Loucy (cell line): ENCODE results near the gene SARM1.
"Not testable (repeated sequence)": the region's sequence is repeated elsewhere in the genome, so short reads cannot be mapped to it uniquely, and the experiment has no call there.

Experiments
- CTCF ChIP-seq: fragments of 200-600 bp; sonication (generic); conservative IDR thresholded peaks from 2 replicates; pipeline ENCODE4 v1.5.1; 2014; ENCODE audit warnings: mild to moderate bottlenecking, antibody characterized with exemption, low read length
- EZH2phosphoT487 ChIP-seq: fragments of 200-600 bp; IDR thresholded peaks from 2 replicates; pipeline ENCODE4 v1.6.1; 2018; ENCODE audit warnings: antibody characterized with exemption, mild to moderate bottlenecking, moderate library complexity, borderline replicate concordance

GRCh38 chr17:28434326-28434725 is 62.8 kb downstream of the SARM1 start:
- TF ChIP-seq CTCF, EZH2phosphoT487: not testable (repeated sequence)
